IMR-90 (cell line): ENCODE measurements around the gene OR7C1. TPM values are rescaled to one million over a fixed set of nuclear protein-coding genes. Genes with fewer than 3 reads are reported as not detected.

ENCODE experiments used
- ATAC-seq: fragments of 200-7000 bp; cut with Tn5 transposase; 2 replicates; pipeline ENCODE4 v1.9.1; 2020; ENCODE audit warnings: low read depth, mild to moderate bottlenecking, moderate library complexity
- BruUV-seq: library from RNA; stranded (reverse); fragments of 400-500 nt; replicated peaks from 2 replicates; lab custom pipeline; 2021; lab: Mats Ljungman, UMichigan
- CTCF ChIA-PET: fragments of 300-600 bp; formaldehyde crosslinking; extraction: SDS; loops from one replicate; lab custom pipeline; 2021; ENCODE audit warnings: antibody characterized with exemption; lab: Yijun Ruan, JAX
- POLR2A ChIA-PET: fragments of 300-600 bp; sonication (Branson Sonifier 250); formaldehyde crosslinking; loops from one replicate; lab custom pipeline; 2022; ENCODE audit warnings: antibody characterized with exemption; ENCODE audit not compliant: unreplicated experiment; lab: Charles Lee
- DNase-seq: peaks from one replicate; pipeline ENCODE4 v3.0.0; 2013
- H2AFZ ChIP-seq: replicated peaks from 2 replicates; pipeline ENCODE3; 2013; ENCODE audit warnings: low read length, mild to moderate bottlenecking; ENCODE audit not compliant: poor library complexity
- H2AK5ac ChIP-seq: 2 replicates; pipeline ENCODE4 v1.6.1; 2013; ENCODE audit warnings: low read depth, low read length, inconsistent platforms
- H2AK9ac ChIP-seq: replicated peaks from 2 replicates; pipeline ENCODE3; 2013; ENCODE audit warnings: mild to moderate bottlenecking, low read depth, low read length, moderate library complexity; ENCODE audit not compliant: poor library complexity
- H2BK120ac ChIP-seq: 2 replicates; pipeline ENCODE4 v1.6.1; 2013; ENCODE audit warnings: low read depth, low read length, inconsistent platforms
- H2BK15ac ChIP-seq: 3 replicates; pipeline ENCODE4 v1.6.1; 2013; ENCODE audit warnings: low read depth, low read length, inconsistent platforms
- H2BK20ac ChIP-seq: 2 replicates; pipeline ENCODE4 v1.6.1; 2013; ENCODE audit warnings: low read depth, mild to moderate bottlenecking, inconsistent platforms, low read length, moderate library complexity
- H2BK5ac ChIP-seq: 2 replicates; pipeline ENCODE4 v1.6.1; 2013; ENCODE audit warnings: mild to moderate bottlenecking, low read depth, low read length, inconsistent platforms; ENCODE audit not compliant: poor library complexity, severe bottlenecking
- H3K14ac ChIP-seq: replicated peaks from 2 replicates; pipeline ENCODE4 v1.6.1; 2013; ENCODE audit warnings: low read depth, low read length, inconsistent platforms
- H3K18ac ChIP-seq: 2 replicates; pipeline ENCODE4 v1.6.1; 2013; ENCODE audit warnings: low read depth, low read length, control low read depth
- H3K23ac ChIP-seq: 2 replicates; pipeline ENCODE4 v1.6.1; 2013; ENCODE audit warnings: low read depth, low read length, inconsistent platforms
- H3K27ac ChIP-seq: 2 replicates; pipeline ENCODE4 v1.5.1; 2013; ENCODE audit warnings: mild to moderate bottlenecking, control low read depth, low read length; ENCODE audit not compliant: insufficient read depth
- H3K27me3 ChIP-seq: 2 replicates; pipeline ENCODE4 v1.6.1; 2013; ENCODE audit warnings: low read length; ENCODE audit not compliant: control insufficient read depth, insufficient read depth
- H3K36me3 ChIP-seq: 2 replicates; pipeline ENCODE4 v1.6.1; 2013; ENCODE audit warnings: low read length, mixed read lengths; ENCODE audit not compliant: control insufficient read depth, insufficient read depth
- H3K4ac ChIP-seq: 2 replicates; pipeline ENCODE4 v1.6.1; 2013; ENCODE audit warnings: low read depth, low read length, inconsistent platforms
- H3K4me1 ChIP-seq: 2 replicates; pipeline ENCODE4 v1.6.1; 2013; ENCODE audit warnings: low read length, mixed read lengths; ENCODE audit not compliant: control insufficient read depth, insufficient read depth
- H3K4me2 ChIP-seq: 2 replicates; pipeline ENCODE4 v1.6.1; 2013; ENCODE audit warnings: low read depth, mild to moderate bottlenecking, control low read depth, low read length, moderate library complexity
- H3K4me3 ChIP-seq: 2 replicates; pipeline ENCODE4 v1.5.1; 2013; ENCODE audit warnings: low read depth, mild to moderate bottlenecking, control low read depth, low read length, moderate library complexity; ENCODE audit not compliant: insufficient read depth
- H3K56ac ChIP-seq: 2 replicates; pipeline ENCODE4 v1.6.1; 2013; ENCODE audit warnings: low read length, inconsistent platforms; ENCODE audit not compliant: insufficient read depth; ENCODE audit errors: extremely low read depth
- H3K79me1 ChIP-seq, 2 experiments: 2 replicates each; pipeline ENCODE4 v1.6.1; 2013; ENCODE audit warnings: low read length in 2 of 2, inconsistent platforms in 1 of 2, low read depth in 1 of 2
- H3K9ac ChIP-seq: 2 replicates; pipeline ENCODE4 v1.6.1; 2013; ENCODE audit warnings: low read depth, low read length, control low read depth
- H3K9me1 ChIP-seq: 2 replicates; pipeline ENCODE4 v1.6.1; 2013; ENCODE audit warnings: low read length, inconsistent platforms; ENCODE audit not compliant: insufficient read depth
- H3K9me3 ChIP-seq: 2 replicates; pipeline ENCODE4 v1.6.1; 2013; ENCODE audit warnings: low read length; ENCODE audit not compliant: control insufficient read depth, insufficient read depth
- H4K20me1 ChIP-seq: 2 replicates; pipeline ENCODE4 v1.6.1; 2013; ENCODE audit warnings: low read length, inconsistent platforms; ENCODE audit not compliant: insufficient read depth
- H4K5ac ChIP-seq: 2 replicates; pipeline ENCODE4 v1.6.1; 2013; ENCODE audit warnings: mild to moderate bottlenecking, low read depth, low read length, control low read depth
- H4K8ac ChIP-seq, 2 experiments: 2 replicates each; pipeline ENCODE4 v1.6.1; 2013; ENCODE audit warnings: low read depth in 2 of 2, low read length in 2 of 2, control low read depth in 1 of 2, inconsistent platforms in 1 of 2
- H4K91ac ChIP-seq: 2 replicates; pipeline ENCODE4 v1.6.1; 2013; ENCODE audit warnings: low read depth, low read length, inconsistent platforms; ENCODE audit not compliant: insufficient read depth
- BHLHE40 ChIP-seq: fragments of 150-350 bp; IDR thresholded peaks from 2 replicates; pipeline ENCODE4 v1.6.1; 2016; ENCODE audit warnings: mild to moderate bottlenecking, low read depth, low read length
- CEBPB ChIP-seq: IDR thresholded peaks from 2 replicates; pipeline ENCODE4 v1.6.1; 2012; ENCODE audit warnings: low read depth, low read length, improper control_type of control experiment
- CHD1 ChIP-seq: IDR thresholded peaks from 2 replicates; pipeline ENCODE4 v1.6.1; 2012; ENCODE audit warnings: low read depth, low read length, improper control_type of control experiment
- CTCF ChIP-seq: conservative IDR thresholded peaks from 2 replicates; pipeline ENCODE4 v1.5.1; 2012; ENCODE audit warnings: mild to moderate bottlenecking, low read depth, low read length, improper control_type of control experiment
- ELK1 ChIP-seq: fragments of 150-350 bp; IDR thresholded peaks from 2 replicates; pipeline ENCODE4 v1.6.1; 2016; ENCODE audit warnings: low read depth, mild to moderate bottlenecking, low read length, moderate library complexity, borderline replicate concordance
- FOS ChIP-seq: fragments of 150-350 bp; IDR thresholded peaks from 2 replicates; pipeline ENCODE4 v1.6.1; 2016; ENCODE audit warnings: low read depth, low read length
- MAFK ChIP-seq: IDR thresholded peaks from 2 replicates; pipeline ENCODE4 v1.6.1; 2012; ENCODE audit warnings: low read depth, low read length, improper control_type of control experiment
- MAZ ChIP-seq: IDR thresholded peaks from 2 replicates; pipeline ENCODE4 v1.6.1; 2012; ENCODE audit warnings: low read depth, mild to moderate bottlenecking, low read length, improper control_type of control experiment, moderate library complexity, borderline replicate concordance
- MXI1 ChIP-seq: IDR thresholded peaks from 2 replicates; pipeline ENCODE4 v1.6.1; 2012; ENCODE audit warnings: low read depth, mild to moderate bottlenecking, low read length, moderate library complexity, borderline replicate concordance
- NFE2L2 ChIP-seq: fragments of 150-350 bp; IDR thresholded peaks from 2 replicates; pipeline ENCODE4 v1.6.1; 2016; ENCODE audit warnings: low read depth, mild to moderate bottlenecking, low read length
- POLR2A ChIP-seq: IDR thresholded peaks from 2 replicates; pipeline ENCODE4 v1.6.1; 2012; ENCODE audit warnings: mild to moderate bottlenecking, low read depth, low read length
- RAD21 ChIP-seq: IDR thresholded peaks from 2 replicates; pipeline ENCODE4 v1.6.1; 2012; ENCODE audit warnings: low read length, improper control_type of control experiment
- RCOR1 ChIP-seq: IDR thresholded peaks from 2 replicates; pipeline ENCODE4 v1.6.1; 2012; ENCODE audit warnings: mild to moderate bottlenecking, low read length, improper control_type of control experiment; ENCODE audit not compliant: insufficient replicate concordance
- RFX5 ChIP-seq: IDR thresholded peaks from 2 replicates; pipeline ENCODE4 v1.8.0; 2012; ENCODE audit warnings: low read depth, mild to moderate bottlenecking, low read length, moderate library complexity
- SMC3 ChIP-seq: fragments of 150-350 bp; IDR thresholded peaks from 2 replicates; pipeline ENCODE4 v1.6.1; 2016; ENCODE audit warnings: low read depth, mild to moderate bottlenecking, antibody characterized with exemption, low read length, moderate library complexity
- USF2 ChIP-seq: fragments of 150-350 bp; IDR thresholded peaks from 2 replicates; pipeline ENCODE4 v1.6.1; 2017; ENCODE audit warnings: mild to moderate bottlenecking, antibody characterized with exemption, low read length, low read depth
- WGBS, 2 experiments: methylation state at CpG; one replicate each; pipeline versions ENCODE4 v1.1.5 to v1.1.7; 2013; ENCODE audit warnings: missing lambda C conversion rate in 2 of 2; ENCODE audit not compliant: insufficient read length in 1 of 2; ENCODE audit errors: extremely low coverage in 2 of 2; 5-methylcytosine and 5-hydroxymethylcytosine counted together
- dilution Hi-C: fragments of 300-500 bp; cut with HindIII; formaldehyde crosslinking; loops from one replicate; pipeline ENCODE4 v1.14.3; 2018; ENCODE audit warnings: low sequenced_read_pairs; ENCODE audit not compliant: unreplicated experiment
- in situ Hi-C: fragments of 300-500 bp; cut with MboI; formaldehyde crosslinking; loops from 3 replicates; pipeline ENCODE4 v1.14.3; 2019; ENCODE audit warnings: low sequenced_read_pairs, inconsistent platforms, mixed read lengths
- intact Hi-C: fragments of 100-400 bp; cut with micrococcal nuclease; formaldehyde crosslinking; loops from 2 replicates; pipeline ENCODE4 v1.10.0; 2022
- polyA plus RNA-seq, 3 experiments: library from polyadenylated mRNA; depleted of rRNA; stranded (reverse); fragments of >200 nt; gene quantifications; 2 replicates each; pipeline ENCODE4 v1.2.3, GENCODE V29; 2012; ENCODE audit warnings: low replicate concordance in 1 of 3
- total RNA-seq: library from RNA; depleted of rRNA; stranded (reverse); fragments of >200 nt; gene quantifications from 2 replicates; pipeline ENCODE4 v1.2.3, GENCODE V29; 2012

OR7C1 gene
- total and polyA plus RNA-seq, 2 of the 4 experiments (the other 2 are of a cell fraction), result not detected

- no peaks in the 10 kb centered on the region for H4K20me1 ChIP-seq
- BruUV-seq, result no TSS peak
- TF ChIP-seq MAFK, result no peak
- TF ChIP-seq MXI1, result no peak
- no peak for TF ChIP-seq MAZ
- TF ChIP-seq CTCF, result no peak
- no peak for TF ChIP-seq BHLHE40
- no peak for TF ChIP-seq POLR2A
- no peak for TF ChIP-seq SMC3
- TF ChIP-seq ELK1, result no peak
- TF ChIP-seq RCOR1, result no peak
- no peak for TF ChIP-seq USF2
- TF ChIP-seq FOS, result no peak
- TF ChIP-seq RAD21, result no peak
- TF ChIP-seq RFX5, result no peak
- TF ChIP-seq CHD1, result no peak
- TF ChIP-seq CEBPB, result no peak
- TF ChIP-seq NFE2L2, result no peak
Measured at GRCh38 chr19:14818588-14818987, 16.4 kb downstream of the OR7C1 start.

More at GRCh38 chr19:14818588-14818987, 16.4 kb downstream of the OR7C1 start:
- CTCF ChIA-PET, result no interaction called here
- 100% methylated on average over 1 of the region's 8 CpGs; no CpG with 5 or more reads in 1 of the 2 experiments for WGBS, 2 experiments
- POLR2A ChIA-PET, result no interaction called here
- intact Hi-C loops, result no loop called here
- H2AK5ac ChIP-seq, result no peak overlapping the region
- no peaks in the 10 kb centered on the region for H3K27me3 ChIP-seq
- no peak overlapping the region for H4K8ac ChIP-seq
- no peak overlapping the region for H3K9ac ChIP-seq
- H3K79me1 ChIP-seq, result no peaks in the 10 kb centered on the region
- H2BK20ac ChIP-seq, result no peak overlapping the region
- no peak overlapping the region for H3K56ac ChIP-seq
- H3K27ac ChIP-seq, result no peak overlapping the region
- H4K91ac ChIP-seq, result no peak overlapping the region
- H2AFZ ChIP-seq, result no peak overlapping the region
- no peak overlapping the region for H3K4me3 ChIP-seq
- H3K4me2 ChIP-seq, result no peak overlapping the region
- no peak overlapping the region for H4K5ac ChIP-seq
- H3K23ac ChIP-seq, result no peak overlapping the region
- no peak overlapping the region for H3K14ac ChIP-seq
- H3K9me1 ChIP-seq, result no peaks in the 10 kb centered on the region
- no peak overlapping the region for H2BK120ac ChIP-seq
- H3K18ac ChIP-seq, result no peak overlapping the region
- dilution Hi-C loops, result no loop called here
- H2AK9ac ChIP-seq, result no peak overlapping the region
- in situ Hi-C loops, result no loop called here
- peaks cover 3% of the 10 kb centered on the region; the same call in 1 of the 2 replicates for H3K9me3 ChIP-seq
- H2BK5ac ChIP-seq, result no peak overlapping the region
- no peaks in the 10 kb centered on the region for H3K4me1 ChIP-seq
- H2BK15ac ChIP-seq, result no peak overlapping the region
- H3K36me3 ChIP-seq, result no peaks in the 10 kb centered on the region
- ATAC-seq, result no peak
- DNase-seq, result no peak
- H3K4ac ChIP-seq, result no peak overlapping the region
